G401.6 (cell line): ENCODE measurements around the gene FBXO41.
"Not testable (repeated sequence)": the region's sequence is repeated elsewhere in the genome, so short reads cannot be mapped to it uniquely, and the experiment has no call there.

ENCODE experiments used
- FAIRE-seq: peaks from 2 replicates; lab custom pipeline; 2012; peaks lifted over from hg19 to GRCh38; lab: Jason Lieb, UNC

The FBXO41 gene

DNA sequence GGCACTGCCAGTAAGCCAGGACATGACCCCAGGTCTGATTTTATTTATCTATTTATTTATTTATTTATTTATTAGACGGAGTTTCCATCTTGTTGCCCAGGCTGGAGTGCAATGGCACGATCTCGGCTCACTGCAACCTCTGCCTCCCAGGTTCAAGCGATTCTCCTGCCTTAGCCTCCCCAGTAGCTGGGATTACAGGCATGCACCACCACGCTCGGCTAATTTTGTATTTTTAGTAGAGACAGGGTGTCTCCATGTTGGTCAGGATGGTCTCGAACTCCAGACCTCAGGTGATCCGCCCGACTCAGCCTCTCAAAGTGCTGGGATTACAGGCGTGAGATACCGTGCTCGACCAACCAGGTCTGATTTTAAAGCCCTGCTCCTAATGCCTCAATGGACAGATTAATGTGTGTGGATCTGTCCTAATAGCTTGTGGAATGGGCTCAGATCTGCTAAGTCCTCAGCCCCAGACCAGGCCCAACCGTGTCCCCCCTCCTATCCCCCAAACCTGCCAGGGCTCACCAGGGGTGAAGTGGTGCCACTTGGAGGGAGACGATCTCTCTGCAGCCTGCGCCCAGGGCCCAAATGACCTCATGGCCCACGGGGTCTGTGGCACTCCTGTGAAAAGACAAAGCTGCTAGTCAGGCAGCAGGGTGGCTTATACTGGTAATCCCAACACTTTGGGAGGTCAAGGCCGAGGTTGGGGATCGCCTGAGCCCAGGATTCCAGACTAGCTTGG lies 21.4 kb downstream of the FBXO41 start:
- FAIRE-seq, result not testable (repeated sequence)

DNA sequence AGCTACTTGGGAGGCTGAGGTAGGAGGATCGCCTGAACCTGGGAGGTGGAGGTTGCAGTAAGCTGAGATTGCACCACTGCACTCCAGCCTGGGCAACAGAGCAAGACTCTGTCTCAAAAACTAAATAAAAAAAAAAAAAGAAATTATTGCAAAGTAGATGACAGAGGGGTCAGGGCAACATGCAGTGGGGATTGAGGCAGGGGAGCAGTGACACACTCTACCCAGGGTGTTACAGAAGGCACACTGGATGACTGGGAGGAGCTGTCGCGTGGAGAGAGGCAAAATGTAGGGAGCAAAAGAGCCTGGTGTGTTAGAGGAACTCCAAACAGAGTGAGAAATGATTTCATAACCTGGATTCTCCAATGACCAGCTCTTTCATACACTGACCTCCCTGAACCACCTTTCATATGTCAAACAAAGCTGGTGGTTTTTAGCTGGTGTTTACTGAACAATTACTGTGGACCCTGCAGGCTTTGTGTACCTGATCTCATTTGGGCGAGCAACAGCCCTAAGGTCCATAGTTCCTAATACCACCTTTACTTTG lies 22.1 kb downstream of the FBXO41 start:
- FAIRE-seq, result no peak

DNA sequence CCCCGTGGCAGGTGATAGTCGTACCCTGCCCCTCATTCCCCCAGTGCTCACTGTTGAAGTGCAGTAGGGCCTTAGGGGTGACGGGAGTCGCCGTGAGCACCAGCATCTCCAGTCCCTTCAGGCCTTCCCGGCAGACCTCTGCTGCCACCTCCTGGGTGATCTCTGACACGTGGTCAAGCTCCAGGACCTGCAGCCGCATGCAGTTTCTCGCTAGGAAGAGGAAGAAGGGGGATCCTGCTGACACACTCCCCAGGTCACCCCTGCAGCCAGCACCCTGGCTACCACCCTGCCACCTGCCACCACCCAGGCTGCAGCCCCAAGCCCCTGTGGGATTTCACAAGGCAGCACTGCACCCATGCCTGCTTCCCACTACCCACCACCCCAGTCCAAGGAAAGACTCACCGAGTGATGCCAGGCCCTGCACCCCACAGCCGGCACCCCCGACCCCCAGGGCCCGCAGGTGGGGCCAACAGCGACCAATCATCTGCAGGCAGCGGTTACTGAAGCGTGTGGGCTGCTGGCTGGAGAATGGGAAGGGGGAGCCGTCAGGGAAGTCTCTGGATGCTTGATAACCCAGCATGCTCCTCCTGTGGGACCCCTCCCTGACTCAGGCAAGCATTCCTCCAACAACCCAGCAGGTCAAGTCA lies 23.8 kb downstream of the FBXO41 start:
- no peak for FAIRE-seq

DNA sequence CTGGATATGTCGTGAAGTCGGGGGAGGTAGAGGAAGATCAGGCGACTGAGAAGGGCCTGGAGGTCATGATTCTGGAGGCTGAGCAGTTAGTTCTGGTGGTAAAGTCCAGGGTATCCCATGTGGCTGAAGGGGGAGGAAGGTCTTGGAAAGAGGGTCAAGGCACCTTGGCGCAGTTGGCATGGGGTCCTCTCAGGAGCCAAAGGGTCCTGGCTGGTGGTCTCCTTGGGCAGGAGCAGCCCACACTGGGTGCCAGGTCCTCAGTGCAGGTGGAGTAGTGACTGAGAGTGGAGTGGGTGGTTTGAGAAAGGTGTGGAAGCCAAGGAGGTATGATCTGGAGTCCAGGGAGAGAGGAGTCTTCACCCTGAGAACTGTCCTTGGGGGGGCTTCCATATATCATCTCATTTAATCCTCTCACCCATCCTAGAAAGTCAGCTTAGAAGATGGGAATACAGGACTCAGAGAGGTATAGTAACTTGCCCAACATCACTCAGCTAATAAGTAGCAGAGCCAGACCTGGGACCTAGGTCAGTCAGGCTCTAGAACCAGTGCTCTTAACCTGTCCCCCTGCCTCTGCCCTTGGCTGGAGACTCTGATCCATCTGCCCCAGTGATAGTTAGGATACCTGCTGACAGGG lies 24.5 kb downstream of the FBXO41 start:
- no peak for FAIRE-seq

DNA sequence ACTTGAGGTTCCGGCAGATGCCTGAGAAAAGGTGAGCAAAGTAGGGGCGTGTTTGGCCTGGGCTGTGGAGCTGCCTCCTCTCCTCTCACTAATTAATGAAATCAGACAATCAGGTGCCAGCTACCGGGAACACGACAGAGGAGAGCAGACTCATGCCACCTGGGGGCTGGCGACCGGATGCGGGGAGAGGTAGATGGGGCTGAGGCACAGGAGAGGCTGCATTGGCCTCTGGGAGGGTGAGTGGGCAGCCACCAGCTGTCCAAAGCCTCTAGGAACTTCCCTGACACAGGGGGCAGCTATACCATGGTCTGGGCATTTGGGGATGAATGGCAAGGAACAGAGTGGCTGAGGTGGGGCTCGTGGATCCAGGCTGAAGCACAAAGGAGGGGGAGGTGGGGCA lies 25.0 kb downstream of the FBXO41 start:
- FAIRE-seq, result no peak

DNA sequence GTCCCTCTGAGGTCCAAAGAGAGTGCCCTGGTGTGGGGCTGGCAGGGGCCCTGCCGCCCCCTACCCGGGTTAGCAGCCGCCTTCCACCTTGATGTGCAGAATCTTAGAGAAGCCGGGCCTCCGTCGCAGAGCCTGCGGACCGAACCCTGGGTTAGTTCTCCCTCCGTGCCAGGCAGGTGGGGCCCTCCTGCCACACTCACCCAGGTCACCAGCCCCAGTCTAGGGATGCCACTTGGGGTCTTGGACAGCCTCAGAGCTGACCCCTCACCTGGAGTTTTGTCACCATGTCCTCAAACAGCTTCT lies 25.4 kb downstream of the FBXO41 start:
- FAIRE-seq, result no peak

DNA sequence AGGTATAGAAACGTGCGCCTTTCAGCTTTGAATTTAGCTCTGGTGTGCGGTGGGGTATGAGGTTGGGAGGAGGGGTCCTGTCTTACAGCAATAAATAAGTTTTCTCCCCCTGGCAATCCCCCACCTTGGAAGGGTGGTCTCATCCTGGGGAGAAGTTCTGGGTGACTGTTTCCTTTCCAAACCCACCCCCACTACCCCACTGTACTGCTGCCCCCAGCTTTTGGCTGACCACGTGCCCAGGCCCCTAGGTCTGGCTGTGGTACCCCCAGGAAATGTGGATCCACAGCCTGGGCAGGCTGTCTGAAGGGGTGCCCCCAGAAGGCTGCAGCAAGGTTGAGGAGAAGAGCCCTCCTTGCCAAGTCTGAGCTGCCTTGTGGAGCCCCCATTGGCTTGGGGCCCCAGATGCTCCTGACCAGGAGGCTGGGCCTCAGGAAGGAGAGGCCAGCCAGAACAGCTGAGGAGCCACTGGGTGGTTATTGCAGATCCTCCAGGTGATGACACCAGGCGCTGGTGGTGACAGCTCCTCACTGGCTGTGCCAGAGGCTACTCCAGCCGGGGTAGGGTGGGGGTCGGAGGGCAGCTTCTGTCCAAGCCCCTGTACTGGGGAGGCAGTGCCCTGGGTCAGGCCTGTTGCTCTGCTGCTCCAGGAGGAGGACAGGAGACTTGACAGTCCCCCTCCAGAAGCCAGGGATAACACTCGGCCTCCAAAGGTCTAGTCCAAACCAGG lies 25.9 kb downstream of the FBXO41 start:
- no peak for FAIRE-seq

DNA sequence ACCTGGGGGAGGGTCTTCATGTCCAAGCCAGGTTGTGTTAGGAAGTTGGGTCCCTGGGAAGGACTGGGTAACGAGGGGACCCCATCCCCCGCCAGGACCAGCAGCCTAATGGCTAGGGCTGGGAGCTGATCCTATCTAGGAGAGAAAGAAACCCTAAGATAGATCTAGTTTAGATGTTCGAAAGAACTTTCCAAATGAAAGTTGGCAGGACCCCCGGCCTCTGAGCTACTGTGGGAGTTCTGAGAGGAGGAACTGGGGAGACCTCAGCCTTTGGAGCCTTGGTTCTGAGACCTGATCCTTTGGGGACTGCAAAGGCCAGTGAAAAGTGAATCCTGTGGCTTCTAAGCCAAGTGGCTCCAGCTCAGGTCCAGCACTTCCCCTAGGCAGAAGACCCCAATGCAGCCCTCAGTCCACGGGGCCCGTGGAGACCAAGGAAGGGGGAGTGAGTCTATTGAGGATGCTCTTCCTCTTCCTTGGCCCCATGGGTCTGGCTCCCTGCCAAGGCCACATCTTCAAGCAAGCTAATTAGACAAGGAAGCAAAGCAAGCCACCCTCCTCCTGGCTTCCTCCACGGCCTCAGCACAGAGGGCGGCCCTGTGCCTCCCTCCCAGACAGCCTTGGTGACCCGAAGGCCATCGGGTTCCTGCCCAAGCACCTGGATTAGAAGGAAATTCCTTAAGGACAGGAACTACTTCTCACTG lies 26.7 kb downstream of the FBXO41 start:
- FAIRE-seq, result no peak

DNA sequence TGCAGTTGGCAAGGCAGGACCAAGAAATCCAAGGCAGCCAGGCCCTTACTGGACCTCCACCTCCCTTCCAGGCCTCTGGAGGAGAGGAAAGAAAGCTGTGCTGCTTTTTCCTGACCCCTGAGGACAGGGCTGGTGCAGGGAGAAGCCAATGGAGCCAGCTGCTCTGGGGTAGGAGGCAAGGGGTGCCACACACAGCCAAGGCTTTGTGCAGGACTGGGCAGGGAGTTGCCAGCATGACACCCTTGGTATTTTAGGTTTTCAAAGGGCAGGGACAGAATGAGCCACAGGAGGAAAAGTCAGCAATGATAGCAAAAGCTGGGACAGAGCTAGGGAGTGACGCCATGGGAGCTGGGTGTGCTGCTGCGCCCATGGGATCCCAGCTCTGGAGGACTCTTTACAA lies 27.3 kb downstream of the FBXO41 start:
- FAIRE-seq, result no peak

DNA sequence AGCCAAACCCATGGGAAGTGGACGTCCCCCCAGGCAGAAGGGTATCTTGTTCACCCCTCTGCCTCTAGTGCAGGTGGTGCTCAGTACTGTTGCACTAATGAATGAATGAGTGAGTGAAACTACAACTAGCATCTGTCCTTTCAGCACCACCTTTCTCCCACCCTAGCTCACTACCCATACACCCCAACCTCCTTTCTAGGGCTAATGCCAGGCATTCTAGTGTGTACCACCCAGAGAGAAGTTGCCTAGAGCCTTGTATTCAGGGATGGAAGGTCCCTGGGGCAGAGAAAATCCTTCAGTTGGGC lies 27.7 kb downstream of the FBXO41 start:
- FAIRE-seq, result no peak

DNA sequence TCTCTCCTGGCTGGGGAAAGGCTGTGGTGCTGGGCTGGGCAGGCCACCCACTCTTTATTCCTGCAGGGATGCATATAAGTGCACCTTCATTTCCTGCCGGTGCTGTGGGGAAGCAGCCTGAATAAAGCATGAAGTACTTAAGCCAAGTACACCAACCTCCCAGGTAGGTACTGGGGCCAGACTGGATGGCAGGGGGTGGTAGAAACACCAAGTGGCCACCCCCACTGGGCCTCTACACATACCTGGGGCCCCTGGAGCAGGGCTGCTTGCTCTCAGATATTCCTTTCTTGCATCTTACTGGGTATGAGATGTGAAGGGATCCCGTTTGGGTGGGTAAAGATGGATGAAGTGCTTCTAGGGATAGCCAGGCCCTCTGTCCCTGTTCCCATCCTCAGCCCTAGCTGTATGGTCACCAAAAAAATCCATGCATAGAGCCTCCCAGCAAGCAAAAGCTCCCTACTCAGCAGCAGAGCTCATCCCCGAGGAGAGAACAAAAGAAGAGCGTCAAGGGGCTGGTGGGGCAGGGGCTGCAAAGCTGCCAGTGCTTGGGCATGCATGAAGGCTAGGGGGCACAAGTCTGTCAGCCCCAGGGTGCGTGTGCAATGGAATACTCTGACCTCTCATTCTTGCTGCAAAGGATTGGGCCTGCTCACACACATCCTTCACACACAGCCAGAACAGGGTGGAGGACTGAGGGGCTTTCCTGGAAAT lies 28.2 kb downstream of the FBXO41 start:
- no peak for FAIRE-seq

DNA sequence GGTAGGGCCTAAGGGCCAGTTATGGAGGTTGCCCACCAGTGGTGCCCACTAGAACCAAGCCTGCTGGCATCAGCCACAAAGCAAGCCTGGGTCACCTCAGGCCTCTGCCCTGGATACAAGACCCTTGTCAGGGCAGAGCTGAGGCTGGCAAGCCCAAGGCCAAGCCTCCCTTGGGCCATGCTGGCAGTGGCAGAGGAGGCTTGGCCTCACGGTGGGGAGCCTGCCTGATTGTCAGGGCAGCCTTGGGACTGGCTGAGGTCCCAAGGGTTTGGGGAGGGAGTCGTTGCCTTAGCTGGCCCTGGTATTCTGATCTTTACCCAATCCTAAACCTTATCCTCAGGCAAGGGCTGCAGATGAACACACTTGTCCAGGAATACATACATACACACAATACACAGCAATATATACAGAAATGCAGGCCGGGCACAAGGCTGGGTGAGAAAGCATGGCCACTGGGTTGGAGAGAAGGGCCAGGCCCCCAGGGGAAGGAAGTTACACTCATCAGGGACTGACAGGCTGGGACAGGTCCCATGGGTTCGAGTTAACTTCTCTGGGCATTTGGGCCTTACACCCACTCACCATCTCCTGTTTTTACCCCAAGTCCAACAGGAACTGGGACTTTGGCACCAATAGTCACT lies 29.2 kb downstream of the FBXO41 start:
- FAIRE-seq, result no peak

DNA sequence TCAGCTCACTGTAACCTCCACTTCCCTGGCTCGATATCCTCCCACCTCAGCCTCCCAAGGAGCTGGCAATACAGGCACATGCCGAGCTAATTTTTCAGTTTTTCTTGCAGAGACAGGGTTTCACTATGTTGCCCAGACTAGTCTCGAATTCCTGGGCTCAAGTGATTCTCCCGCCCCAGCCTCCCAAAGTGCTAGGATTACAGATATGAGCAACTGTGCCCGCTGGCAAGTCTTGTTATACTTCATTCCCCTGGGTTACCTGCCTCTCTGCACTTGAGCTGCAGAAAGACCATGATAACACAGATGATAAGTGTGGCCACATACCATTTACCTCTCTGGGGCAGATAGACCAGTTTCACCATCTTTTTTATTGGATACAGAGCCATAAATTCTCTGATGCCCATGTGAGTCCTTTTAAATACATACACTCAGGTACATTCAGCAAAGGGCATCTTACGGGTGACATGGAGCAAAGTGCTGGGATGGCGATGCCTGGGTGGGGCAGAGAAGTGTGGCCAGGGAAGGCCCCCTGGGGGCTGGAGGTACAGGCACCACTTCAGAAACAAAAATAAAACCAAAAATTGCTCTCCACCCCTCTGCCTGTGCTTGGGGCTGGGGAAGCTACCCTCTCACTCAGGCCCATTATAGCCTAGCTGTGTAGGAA lies 29.8 kb downstream of the FBXO41 start:
- no peak for FAIRE-seq

DNA sequence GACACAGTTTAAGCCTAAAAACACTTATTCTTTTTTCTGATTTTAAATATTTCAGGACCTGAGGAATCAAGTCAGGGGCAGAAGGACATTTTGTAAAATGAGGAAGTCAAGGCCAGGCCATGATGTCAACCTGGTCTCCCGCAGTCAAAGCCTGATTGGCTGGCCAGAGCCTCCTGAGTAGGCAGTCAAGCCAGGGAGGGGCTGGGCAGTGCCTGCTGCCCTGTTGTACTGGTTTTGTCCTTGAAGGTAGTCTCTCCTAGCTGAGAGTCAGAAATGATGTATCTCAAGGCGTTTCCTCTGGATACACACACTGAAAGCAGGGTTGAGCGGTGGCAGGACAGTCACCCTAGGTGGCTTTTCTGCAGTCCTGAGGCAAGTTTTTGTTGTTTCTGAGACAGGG lies 30.4 kb downstream of the FBXO41 start:
- no peak for FAIRE-seq

DNA sequence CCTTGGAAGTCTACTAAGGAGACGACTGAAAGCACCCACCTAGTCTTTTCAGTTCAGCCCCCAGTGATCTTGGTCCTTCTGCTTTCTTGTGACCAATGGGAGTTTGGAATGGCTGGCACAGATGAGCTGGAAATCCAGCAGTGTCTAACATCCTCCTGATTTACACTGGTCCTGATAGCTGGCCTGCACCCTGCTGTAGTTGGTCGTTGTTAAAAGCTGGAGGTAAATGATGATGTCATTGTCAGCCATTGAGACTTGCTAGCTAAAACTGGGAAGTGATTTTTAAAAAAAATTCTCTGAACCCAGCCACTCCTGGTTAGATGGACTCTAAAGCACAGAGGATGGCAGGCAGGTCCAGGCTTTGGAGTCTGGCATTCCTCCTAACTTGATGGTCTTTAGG lies 30.9 kb downstream of the FBXO41 start:
- FAIRE-seq, result no peak

DNA sequence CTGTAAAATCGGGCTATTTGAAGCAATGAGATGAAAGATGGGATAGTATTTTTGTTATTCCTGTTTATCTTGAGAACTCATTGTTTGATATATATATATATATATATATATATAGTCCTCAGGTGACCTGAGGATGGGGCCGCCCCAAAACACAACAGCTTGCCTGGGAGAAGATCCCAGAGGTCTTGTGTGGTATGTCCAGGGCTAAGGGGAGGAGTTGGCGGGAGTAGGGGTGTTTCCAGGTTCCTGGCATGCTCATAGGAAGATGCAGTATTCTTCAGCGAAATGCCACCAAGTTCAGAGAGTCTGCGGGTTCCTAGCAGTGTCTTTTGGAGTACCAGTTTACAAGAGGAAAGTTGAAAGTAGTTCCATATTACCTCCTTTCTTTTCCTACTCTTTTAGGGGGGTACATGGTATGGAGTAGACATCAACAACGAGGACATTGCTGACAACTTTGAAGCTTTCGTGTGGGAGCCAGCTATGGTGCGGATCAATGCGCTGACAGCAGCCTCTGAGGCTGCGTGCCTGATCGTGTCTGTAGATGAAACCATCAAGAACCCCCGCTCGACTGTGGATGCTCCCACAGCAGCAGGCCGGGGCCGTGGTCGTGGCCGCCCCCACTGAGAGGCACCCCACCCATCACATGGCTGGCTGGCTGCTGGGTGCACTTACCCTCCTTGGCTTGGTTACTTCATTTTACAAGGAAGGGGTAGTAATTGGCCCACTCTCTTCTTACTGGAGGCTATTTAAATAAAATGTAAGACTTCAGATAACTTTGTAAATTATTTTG lies 31.8 kb downstream of the FBXO41 start:
- FAIRE-seq, result no peak

DNA sequence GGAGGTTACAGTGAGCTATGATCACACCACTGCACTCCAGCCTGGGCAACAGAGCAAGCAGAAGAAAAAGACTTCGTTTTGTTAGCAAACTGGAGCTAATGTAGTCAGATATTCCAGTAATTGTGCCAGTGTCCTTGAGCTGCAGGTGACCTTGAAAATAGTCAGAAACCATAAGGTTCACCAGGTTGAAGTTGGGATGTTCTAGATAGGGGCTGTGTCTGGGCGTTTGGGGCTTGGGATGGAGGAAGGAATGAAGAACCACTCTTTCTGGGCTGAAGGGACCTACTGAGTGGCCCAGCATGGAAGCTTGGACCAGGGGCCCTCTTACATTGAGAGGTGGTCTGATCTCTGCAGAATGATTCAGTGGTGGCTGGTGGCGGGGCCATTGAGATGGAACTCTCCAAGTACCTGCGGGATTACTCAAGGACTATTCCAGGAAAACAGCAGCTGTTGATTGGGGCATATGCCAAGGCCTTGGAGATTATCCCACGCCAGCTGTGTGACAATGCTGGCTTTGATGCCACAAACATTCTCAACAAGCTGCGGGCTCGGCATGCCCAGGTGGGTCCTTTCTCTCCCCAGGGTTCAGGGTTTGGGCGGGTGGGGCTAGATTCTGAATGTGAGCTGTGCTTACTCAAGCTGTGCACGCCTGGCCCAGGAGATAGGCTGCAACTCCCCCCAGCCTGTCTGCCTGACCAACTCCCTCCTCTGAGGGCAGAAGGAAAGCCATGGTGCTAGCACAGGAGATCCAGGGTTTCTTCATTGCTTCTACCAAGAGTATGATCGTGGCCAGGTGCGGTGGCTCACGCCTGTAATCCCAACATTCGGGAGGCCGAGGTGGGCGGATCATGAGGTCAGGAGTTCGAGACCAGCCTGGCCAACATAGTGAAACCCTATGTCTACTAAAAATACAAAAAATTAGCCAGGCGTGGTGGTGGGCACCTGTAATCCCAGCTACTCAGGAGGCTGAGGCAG lies 33.1 kb downstream of the FBXO41 start:
- FAIRE-seq, result no peak

DNA sequence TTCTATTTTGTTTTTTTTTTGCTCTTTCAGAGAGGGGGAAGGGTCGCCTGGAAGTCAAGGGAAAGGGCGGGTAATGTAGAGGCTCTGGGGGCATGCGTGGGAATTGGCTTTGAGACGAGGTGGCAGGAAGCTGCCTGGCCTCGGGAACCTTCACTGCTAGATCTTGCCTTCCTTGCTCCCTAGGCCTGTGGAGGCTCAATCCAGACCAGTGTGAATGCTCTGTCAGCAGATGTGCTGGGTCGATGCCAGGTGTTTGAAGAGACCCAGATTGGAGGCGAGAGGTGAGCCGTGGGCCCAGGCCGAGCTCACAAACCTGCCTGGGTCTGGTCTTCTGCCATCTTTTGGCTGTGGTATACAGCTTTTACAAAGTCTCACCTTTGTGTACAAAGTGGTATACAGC lies 34.6 kb downstream of the FBXO41 start:
- FAIRE-seq, result no peak

DNA sequence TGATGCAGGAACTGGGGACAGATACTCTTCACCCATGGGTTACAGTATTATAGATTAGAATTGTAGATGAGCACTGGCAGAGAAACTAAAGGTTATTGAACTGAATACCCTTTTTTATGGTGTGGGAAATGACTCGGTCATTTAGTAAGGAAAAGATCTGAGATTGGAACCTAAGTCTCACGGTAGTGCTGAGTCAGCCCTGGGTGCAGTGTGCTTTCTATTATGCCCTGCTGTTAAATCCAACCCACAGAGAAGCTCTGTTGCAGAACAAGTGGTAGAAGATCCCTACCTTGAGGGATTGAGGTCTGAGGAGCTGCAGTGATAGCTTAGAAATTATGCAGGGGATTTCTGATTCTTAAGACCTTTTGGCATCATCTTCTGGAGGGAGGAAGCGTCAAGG lies 37.4 kb downstream of the FBXO41 start:
- FAIRE-seq, result no peak
